GM23248 (cell line): ENCODE data around the gene ARMC8.

Experiments
- EZH2 ChIP-seq: fragments of 200-600 bp; sonication (generic); IDR thresholded peaks from 2 replicates; pipeline ENCODE4 v1.6.1; 2018; ENCODE audit warnings: antibody characterized with exemption, mild to moderate bottlenecking; ENCODE audit not compliant: insufficient read depth, poor library complexity, severe bottlenecking
- EZH2phosphoT487 ChIP-seq: fragments of 200-600 bp; sonication (generic); IDR thresholded peaks from 2 replicates; pipeline ENCODE4 v1.6.1; 2018; ENCODE audit warnings: antibody characterized with exemption, moderate library complexity, mild to moderate bottlenecking, low read depth; ENCODE audit not compliant: insufficient read depth

GRCh38 chr3:138296639-138297038 lies 109.5 kb downstream of the ARMC8 start:
- TF ChIP-seq EZH2 = no peak
- no peak for TF ChIP-seq EZH2phosphoT487
